HCT116 (cell line): ENCODE measurements around the gene STAC2.

ENCODE experiments used
- CTCF ChIP-seq, 3 experiments: fragments of 200-600 bp in 1 of 3; sonication (generic) in 1 of 3; IDR thresholded peaks in 2 of 3; conservative IDR thresholded peaks in 1 of 3; 2 replicates each; pipeline ENCODE4 v1.5.1; 2012 to 2017; ENCODE audit warnings: low read depth in 2 of 3, low read length in 2 of 3, antibody characterized with exemption in 1 of 3, borderline replicate concordance in 1 of 3, control low read depth in 1 of 3, mild to moderate bottlenecking in 1 of 3, mixed read lengths in 1 of 3, mixed run types in 1 of 3, moderate library complexity in 1 of 3; ENCODE audit not compliant: insufficient read depth in 1 of 3
- EZH2 ChIP-seq: fragments of 200-600 bp; sonication (generic); IDR thresholded peaks from 2 replicates; pipeline ENCODE4 v1.6.1; 2017; ENCODE audit warnings: antibody characterized with exemption, mixed run types
- EZH2phosphoT487 ChIP-seq: fragments of 200-600 bp; IDR thresholded peaks from 2 replicates; pipeline ENCODE4 v1.6.1; 2018; ENCODE audit warnings: antibody characterized with exemption, borderline replicate concordance
- POLR2A ChIP-seq: IDR thresholded peaks from 2 replicates; pipeline ENCODE4 v1.7.0; 2011; ENCODE audit warnings: borderline replicate concordance; ENCODE audit not compliant: insufficient read depth, insufficient read length; ENCODE audit errors: extremely low read depth
- SIN3A ChIP-seq: IDR thresholded peaks from 2 replicates; pipeline ENCODE4 v1.6.1; 2012; ENCODE audit warnings: low read depth

DNA sequence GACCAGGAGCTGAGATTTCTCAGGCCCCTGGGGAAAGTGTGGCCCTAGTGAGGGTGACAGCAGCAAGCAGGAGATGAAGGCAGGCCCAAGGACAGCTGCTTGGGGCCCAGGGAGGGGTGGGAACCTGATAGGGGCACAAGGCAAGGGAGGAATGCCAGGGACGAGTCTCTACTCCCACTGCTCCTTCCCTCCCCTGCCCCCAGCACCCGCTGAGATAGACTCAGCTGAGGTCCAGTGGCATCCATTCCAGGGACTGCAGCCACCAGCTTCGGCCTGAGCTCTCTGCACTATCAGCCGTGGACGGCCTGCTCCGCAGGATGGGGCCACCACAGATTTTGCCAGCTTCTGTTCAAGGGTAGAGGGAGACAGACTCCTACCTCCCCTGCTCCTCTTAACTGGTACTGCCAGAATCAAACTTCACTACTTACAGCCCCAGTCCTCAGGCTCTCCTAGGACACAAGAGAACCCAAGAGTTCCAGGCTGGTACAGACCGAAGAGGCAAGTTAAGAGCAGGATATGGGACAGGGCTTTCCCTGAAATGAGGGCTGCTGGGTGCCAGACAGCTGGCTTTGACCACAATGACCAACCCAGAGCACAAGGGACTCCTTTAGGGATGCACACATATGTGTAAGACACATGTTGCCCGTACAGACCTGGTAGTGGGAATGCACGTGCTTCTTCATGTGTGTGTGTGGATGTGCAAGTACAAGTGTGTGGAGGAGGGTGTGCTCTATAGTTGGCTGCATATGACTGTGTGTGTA is 33.8 kb downstream of the STAC2 start:
- TF ChIP-seq EZH2phosphoT487 (no peak), CTCF (IDR thresholded peaks at IDR 0.05 in 2 of 3, conservative IDR thresholded peaks at IDR 0.05 in 1 of 3; ENCODE audit: borderline replicate concordance in 1 of 3, insufficient read depth in 1 of 3, low read depth in 2 of 3, low read length in 2 of 3) (no peak), EZH2 (no peak), SIN3A (no peak), POLR2A (no peak)
